ENCODE data around the gene LYPD6. TPM values are rescaled to one million over a fixed set of nuclear protein-coding genes. Genes with fewer than 3 reads are reported as not detected.
"Not testable (repeated sequence)": the region's sequence is repeated elsewhere in the genome, so short reads cannot be mapped to it uniquely, and the experiment has no call there.

LYPD6 gene
- polyA plus RNA-seq, 1 of the 3 experiments (the other 2 are of a cell fraction) = 8.1 TPM

DNA sequence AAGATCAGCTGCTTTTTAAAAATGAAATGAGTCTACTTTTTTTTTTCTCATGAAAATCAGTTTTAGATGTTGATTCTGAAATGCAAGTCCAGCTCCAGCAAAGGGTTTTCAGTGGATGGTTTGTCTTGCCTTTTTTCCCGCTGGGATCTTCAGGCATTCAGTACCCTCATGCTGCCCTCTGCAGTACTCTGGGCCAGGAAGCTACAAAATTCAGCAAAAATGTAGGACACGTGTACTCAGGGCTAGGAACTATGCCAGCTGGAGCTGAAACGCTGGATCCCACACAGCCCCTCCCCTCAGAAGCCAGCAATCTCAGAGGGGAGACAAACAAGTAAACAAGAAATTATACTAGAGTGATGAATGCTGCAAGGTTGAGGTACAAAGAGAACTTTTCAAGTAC lies 159.9 kb downstream of the LYPD6 start:
- no peak overlapping the region for H2AFZ ChIP-seq (ENCODE audit: low read depth)
- peaks cover 0 to 4% of the 10 kb centered on the region in 2 experiments; a peak in 2 of 4 replicates for H3K4me1 ChIP-seq (ENCODE audit: control insufficient read depth in 1 of 2, insufficient read depth in 2 of 2, low read depth in 1 of 2, low read length in 1 of 2)
- no peak overlapping the region for H3K4me2 ChIP-seq
- no peaks in the 10 kb centered on the region for H3F3A ChIP-seq (replicated peaks; ENCODE audit: insufficient read depth)
- peak; percentile 37 for DNase-seq
- H3K9me2 ChIP-seq = no peaks in the 10 kb centered on the region
- no peak overlapping the region for H3K4me3 ChIP-seq (ENCODE audit: low read depth in 2 of 2, low read length in 1 of 2)
- H3K79me2 ChIP-seq (ENCODE audit: insufficient read depth) = no peaks in the 10 kb centered on the region
- CTCF ChIA-PET = interaction anchor here (0.6 to 2.1 kb wide), 7 partner anchors 10 to 472 kb away, joined by 3 to 12 read pairs (median 4); partner anchors contain the start of gene LYPD6B
- no peaks in the 10 kb centered on the region for H3K27me3 ChIP-seq (ENCODE audit: insufficient read depth)
- no peaks in the 10 kb centered on the region for H3K36me3 ChIP-seq (replicated peaks in 1 of 2; ENCODE audit: control insufficient read depth in 1 of 2, insufficient read depth in 2 of 2, low read length in 1 of 2)
- POLR2A ChIA-PET = interaction anchor here (1.2 kb wide), 1 partner anchor 160 kb away, joined by 5 read pairs; no protein-coding TSS in a partner anchor
- TF ChIP-seq RAD21 (IDR thresholded peaks at IDR 0.05; ENCODE audit: low read length) (peak; percentile 74), SMC3 (IDR thresholded peaks at IDR 0.05; ENCODE audit: low read depth, low read length) (peak; percentile 44; the same call in 1 of the 2 replicates), CTCF (IDR thresholded peaks at IDR 0.05) (peak; percentile 33), MXI1 (IDR thresholded peaks at IDR 0.05; ENCODE audit: low read depth, low read length) (no peak)
- H3K9ac ChIP-seq = no peak overlapping the region
- H3K9me3 ChIP-seq = no peaks in the 10 kb centered on the region
- H3K27ac ChIP-seq (ENCODE audit: low read depth in 2 of 2, low read length in 1 of 2) = no peak overlapping the region
- WGBS (ENCODE audit: low lambda C conversion rate) = 34% methylated on average over 3 of the region's 3 CpGs
- H4K20me1 ChIP-seq (ENCODE audit: insufficient read depth) = no peaks in the 10 kb centered on the region

DNA sequence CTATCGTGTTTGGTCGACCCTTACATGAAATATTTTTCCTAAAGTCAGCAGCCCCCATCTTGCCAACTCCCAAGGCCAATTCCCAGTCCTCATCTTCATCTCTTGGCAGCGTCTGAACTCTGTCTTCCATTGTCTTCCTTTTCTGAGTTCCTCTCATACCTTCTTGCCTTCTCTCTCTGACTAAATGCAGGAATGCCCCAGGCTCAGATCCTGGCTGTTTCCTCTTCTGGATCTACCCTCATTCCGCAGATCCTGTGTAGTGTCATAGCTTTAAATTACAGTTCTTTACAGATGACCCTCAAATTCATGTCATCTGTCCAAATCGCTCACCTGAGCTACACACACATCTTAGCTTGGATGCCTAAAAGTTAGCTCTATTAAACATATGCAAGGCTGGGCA lies 162.5 kb downstream of the LYPD6 start:
- H3K9me2 ChIP-seq = no peaks in the 10 kb centered on the region
- POLR2A ChIA-PET = no interaction called here

GRCh38 chr2:149499204-149499603 lies 168.8 kb downstream of the LYPD6 start:
- H4K20me1 ChIP-seq (ENCODE audit: insufficient read depth); H3K4me2 ChIP-seq; H3K79me2 ChIP-seq (ENCODE audit: insufficient read depth); POLR2A ChIA-PET; H3K4me1 ChIP-seq (ENCODE audit: control insufficient read depth in 1 of 2, insufficient read depth in 2 of 2, low read depth in 1 of 2, low read length in 1 of 2); H3F3A ChIP-seq (replicated peaks; ENCODE audit: insufficient read depth); H3K9me2 ChIP-seq; H3K9me3 ChIP-seq; H3K36me3 ChIP-seq (replicated peaks in 1 of 2; ENCODE audit: control insufficient read depth in 1 of 2, insufficient read depth in 2 of 2, low read length in 1 of 2); H2AFZ ChIP-seq (ENCODE audit: low read depth); H3K9ac ChIP-seq; DNase-seq; H3K27ac ChIP-seq (ENCODE audit: low read depth in 2 of 2, low read length in 1 of 2); H3K27me3 ChIP-seq (ENCODE audit: insufficient read depth); H3K4me3 ChIP-seq (ENCODE audit: low read depth in 2 of 2, low read length in 1 of 2): not testable (repeated sequence)
- 18% methylated on average over 1 of the region's 1 CpG for WGBS (ENCODE audit: low lambda C conversion rate)
- CTCF ChIA-PET = interaction anchor here (0.5 kb wide), 1 partner anchor 151 kb away, joined by 3 read pairs; no protein-coding TSS in a partner anchor

More for the DNA sequence above, 162.5 kb downstream of the LYPD6 start:
- no peak for DNase-seq
- WGBS (ENCODE audit: low lambda C conversion rate) = 80% methylated on average over 5 of the region's 5 CpGs
- Histone ChIP-seq H2AFZ (ENCODE audit: low read depth) (no peak overlapping the region), H3K27me3 (ENCODE audit: insufficient read depth) (no peaks in the 10 kb centered on the region), H3K4me1 (ENCODE audit: control insufficient read depth in 1 of 2, insufficient read depth in 2 of 2, low read depth in 1 of 2, low read length in 1 of 2) (peaks cover 0 to 4% of the 10 kb centered on the region in 2 experiments; a peak in 2 of 4 replicates), H3F3A (replicated peaks; ENCODE audit: insufficient read depth) (no peaks in the 10 kb centered on the region), H3K9me3 (no peaks in the 10 kb centered on the region), H3K4me3 (ENCODE audit: low read depth in 2 of 2, low read length in 1 of 2) (no peak overlapping the region), H3K4me2 (no peak overlapping the region), H3K9ac (no peak overlapping the region), H4K20me1 (ENCODE audit: insufficient read depth) (no peaks in the 10 kb centered on the region), H3K36me3 (replicated peaks in 1 of 2; ENCODE audit: control insufficient read depth in 1 of 2, insufficient read depth in 2 of 2, low read length in 1 of 2) (no peaks in the 10 kb centered on the region), H3K79me2 (ENCODE audit: insufficient read depth) (no peaks in the 10 kb centered on the region), H3K27ac (ENCODE audit: low read depth in 2 of 2, low read length in 1 of 2) (no peak overlapping the region)
- CTCF ChIA-PET = interaction anchor here (1.0 kb wide), 1 partner anchor 68 kb away, joined by 3 read pairs; no protein-coding TSS in a partner anchor
- no peak for TF ChIP-seq RFX5 (IDR thresholded peaks at IDR 0.05; ENCODE audit: low read length)
- TF ChIP-seq SIN3A (IDR thresholded peaks at IDR 0.05; ENCODE audit: borderline replicate concordance, low read depth, low read length) = no peak
- no peak for TF ChIP-seq TAF1 (IDR thresholded peaks at IDR 0.05; ENCODE audit: borderline replicate concordance, low read depth, low read length)
- TF ChIP-seq YY1 (IDR thresholded peaks at IDR 0.05; ENCODE audit: low read depth) = no peak
- no peak for TF ChIP-seq MXI1 (IDR thresholded peaks at IDR 0.05; ENCODE audit: low read depth, low read length)
- no peak for TF ChIP-seq POLR2AphosphoS5 (IDR thresholded peaks at IDR 0.05; ENCODE audit: low read depth, low read length)
- TF ChIP-seq FOXJ3 (CRISPR knock-in tag; IDR thresholded peaks at IDR 0.05) = no peak
- TF ChIP-seq, protein P1, sequence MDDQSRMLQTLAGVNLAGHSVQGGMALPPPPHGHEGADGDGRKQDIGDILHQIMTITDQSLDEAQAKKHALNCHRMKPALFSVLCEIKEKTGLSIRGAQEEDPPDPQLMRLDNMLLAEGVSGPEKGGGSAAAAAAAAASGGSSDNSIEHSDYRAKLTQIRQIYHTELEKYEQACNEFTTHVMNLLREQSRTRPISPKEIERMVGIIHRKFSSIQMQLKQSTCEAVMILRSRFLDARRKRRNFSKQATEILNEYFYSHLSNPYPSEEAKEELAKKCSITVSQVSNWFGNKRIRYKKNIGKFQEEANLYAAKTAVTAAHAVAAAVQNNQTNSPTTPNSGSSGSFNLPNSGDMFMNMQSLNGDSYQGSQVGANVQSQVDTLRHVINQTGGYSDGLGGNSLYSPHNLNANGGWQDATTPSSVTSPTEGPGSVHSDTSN (IDR thresholded peaks at IDR 0.05) = no peak
- no peak for TF ChIP-seq SMC3 (IDR thresholded peaks at IDR 0.05; ENCODE audit: low read depth, low read length)
- TF ChIP-seq FOSL2 (IDR thresholded peaks at IDR 0.05; ENCODE audit: borderline replicate concordance, low read depth) = no peak
- TF ChIP-seq CHD2 (IDR thresholded peaks at IDR 0.05; ENCODE audit: low read length, partially characterized antibody) = no peak
- no peak for TF ChIP-seq EP300 (IDR thresholded peaks at IDR 0.05; ENCODE audit: borderline replicate concordance in 1 of 2, low read depth in 1 of 2, low read length in 1 of 2)
- TF ChIP-seq GABPA (IDR thresholded peaks at IDR 0.05; ENCODE audit: low read depth) = no peak
- no peak for TF ChIP-seq RXRA (IDR thresholded peaks at IDR 0.05; ENCODE audit: borderline replicate concordance, low read depth)
- no peak for TF ChIP-seq MEF2A (IDR thresholded peaks at IDR 0.05; ENCODE audit: borderline replicate concordance, low read depth)
- no peak for TF ChIP-seq NFIC (IDR thresholded peaks at IDR 0.05; ENCODE audit: borderline replicate concordance)
- no peak for TF ChIP-seq RCOR1 (IDR thresholded peaks at IDR 0.05; ENCODE audit: low read length)
- TF ChIP-seq MAX (IDR thresholded peaks at IDR 0.05; ENCODE audit: low read depth) = no peak
- TF ChIP-seq, protein P2, sequence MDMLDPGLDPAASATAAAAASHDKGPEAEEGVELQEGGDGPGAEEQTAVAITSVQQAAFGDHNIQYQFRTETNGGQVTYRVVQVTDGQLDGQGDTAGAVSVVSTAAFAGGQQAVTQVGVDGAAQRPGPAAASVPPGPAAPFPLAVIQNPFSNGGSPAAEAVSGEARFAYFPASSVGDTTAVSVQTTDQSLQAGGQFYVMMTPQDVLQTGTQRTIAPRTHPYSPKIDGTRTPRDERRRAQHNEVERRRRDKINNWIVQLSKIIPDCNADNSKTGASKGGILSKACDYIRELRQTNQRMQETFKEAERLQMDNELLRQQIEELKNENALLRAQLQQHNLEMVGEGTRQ (IDR thresholded peaks at IDR 0.05; ENCODE audit: borderline replicate concordance, low read depth, low read length) = no peak
